Measurements from ENCODE around the gene CTIF. TPM values are rescaled to one million over a fixed set of nuclear protein-coding genes. Genes with fewer than 3 reads are reported as not detected.

The CTIF gene
- total RNA-seq, 1 experiment from 2014 or later = 95.8 TPM

GRCh38 chr18:48602759-48603390 lies 64.0 kb downstream of the CTIF start:
- TF ChIP-seq, protein P1, sequence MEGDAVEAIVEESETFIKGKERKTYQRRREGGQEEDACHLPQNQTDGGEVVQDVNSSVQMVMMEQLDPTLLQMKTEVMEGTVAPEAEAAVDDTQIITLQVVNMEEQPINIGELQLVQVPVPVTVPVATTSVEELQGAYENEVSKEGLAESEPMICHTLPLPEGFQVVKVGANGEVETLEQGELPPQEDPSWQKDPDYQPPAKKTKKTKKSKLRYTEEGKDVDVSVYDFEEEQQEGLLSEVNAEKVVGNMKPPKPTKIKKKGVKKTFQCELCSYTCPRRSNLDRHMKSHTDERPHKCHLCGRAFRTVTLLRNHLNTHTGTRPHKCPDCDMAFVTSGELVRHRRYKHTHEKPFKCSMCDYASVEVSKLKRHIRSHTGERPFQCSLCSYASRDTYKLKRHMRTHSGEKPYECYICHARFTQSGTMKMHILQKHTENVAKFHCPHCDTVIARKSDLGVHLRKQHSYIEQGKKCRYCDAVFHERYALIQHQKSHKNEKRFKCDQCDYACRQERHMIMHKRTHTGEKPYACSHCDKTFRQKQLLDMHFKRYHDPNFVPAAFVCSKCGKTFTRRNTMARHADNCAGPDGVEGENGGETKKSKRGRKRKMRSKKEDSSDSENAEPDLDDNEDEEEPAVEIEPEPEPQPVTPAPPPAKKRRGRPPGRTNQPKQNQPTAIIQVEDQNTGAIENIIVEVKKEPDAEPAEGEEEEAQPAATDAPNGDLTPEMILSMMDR (IDR thresholded peaks at IDR 0.05; ENCODE audit: unreplicated experiment) = no peak
- ChIA-PET CTCF (no interaction called here), POLR2A (no interaction called here)
- Mint-ChIP-seq H3K4me3 (ENCODE audit: unreplicated experiment) (no peak overlapping the region), H3K9me3 (ENCODE audit: unreplicated experiment) (peaks cover 14% of the 10 kb centered on the region), H3K27ac (ENCODE audit: low read depth, unreplicated experiment) (no peak overlapping the region), H3K27me3 (ENCODE audit: insufficient read depth, unreplicated experiment) (no peaks in the 10 kb centered on the region), H3K36me3 (ENCODE audit: insufficient read depth, unreplicated experiment) (no peaks in the 10 kb centered on the region), H3K4me1 (ENCODE audit: insufficient read depth, unreplicated experiment) (no peaks in the 10 kb centered on the region)
- no peak for DNase-seq (ENCODE audit: unreplicated experiment)
- intact Hi-C loops (cut with micrococcal nuclease) = no loop called here
- BruUV-seq (replicated peaks) = no TSS peak

DNA sequence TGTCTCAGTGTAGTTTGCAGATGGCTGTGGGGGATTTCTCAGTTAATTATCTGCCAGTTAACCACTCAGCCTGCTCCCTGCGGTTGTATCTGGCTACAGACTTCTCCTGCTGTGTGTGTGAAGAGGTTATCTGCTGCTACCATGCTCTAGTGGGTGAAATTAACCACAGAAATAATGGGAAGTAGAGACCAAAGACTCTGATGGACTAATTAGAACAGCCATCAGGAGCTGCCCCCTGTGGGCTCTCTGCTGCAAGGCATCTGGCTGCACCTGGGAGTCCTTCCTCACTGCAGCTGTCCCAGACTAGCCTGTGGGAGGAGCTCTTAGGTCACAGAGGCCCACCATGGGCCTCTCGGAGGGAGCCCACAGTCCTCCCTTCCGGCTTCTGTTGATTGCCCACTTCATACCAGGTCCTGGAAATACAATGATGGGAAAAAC lies 66.6 kb downstream of the CTIF start:
- Mint-ChIP-seq H3K36me3 (ENCODE audit: insufficient read depth, unreplicated experiment) (no peaks in the 10 kb centered on the region), H3K4me1 (ENCODE audit: insufficient read depth, unreplicated experiment) (peaks cover 5% of the 10 kb centered on the region), H3K27me3 (ENCODE audit: insufficient read depth, unreplicated experiment) (no peaks in the 10 kb centered on the region), H3K9me3 (ENCODE audit: unreplicated experiment) (peaks cover 14% of the 10 kb centered on the region), H3K4me3 (ENCODE audit: unreplicated experiment) (no peak overlapping the region), H3K27ac (ENCODE audit: low read depth, unreplicated experiment) (no peak overlapping the region)
- ChIA-PET POLR2A (no interaction called here), CTCF (interaction anchor here (0.6 to 1.0 kb wide), 3 partner anchors 16 to 130 kb away, joined by 3 read pairs; no protein-coding TSS in a partner anchor)
- peak; percentile 43 for DNase-seq (ENCODE audit: unreplicated experiment)
- intact Hi-C loops (cut with micrococcal nuclease) = no loop called here
- TF ChIP-seq, protein P1 (IDR thresholded peaks at IDR 0.05; ENCODE audit: unreplicated experiment) = no peak
- no TSS peak for BruUV-seq (replicated peaks)

GRCh38 chr18:48607056-48607984 lies 68.5 kb downstream of the CTIF start:
- ChIA-PET CTCF (interaction anchor here (0.6 to 0.9 kb wide), 3 partner anchors 14 to 144 kb away, joined by 3 read pairs; no protein-coding TSS in a partner anchor), POLR2A (no interaction called here)
- H3K4me1 Mint-ChIP-seq (ENCODE audit: insufficient read depth, unreplicated experiment) = peaks cover 5% of the 10 kb centered on the region
- TF ChIP-seq, protein P1 (IDR thresholded peaks at IDR 0.05; ENCODE audit: unreplicated experiment) = no peak
- peaks cover 13% of the 10 kb centered on the region for H3K9me3 Mint-ChIP-seq (ENCODE audit: unreplicated experiment)
- peak; percentile 43 for DNase-seq (ENCODE audit: unreplicated experiment)
- H3K36me3 Mint-ChIP-seq (ENCODE audit: insufficient read depth, unreplicated experiment) = no peaks in the 10 kb centered on the region
- no peaks in the 10 kb centered on the region for H3K27me3 Mint-ChIP-seq (ENCODE audit: insufficient read depth, unreplicated experiment)
- no TSS peak for BruUV-seq (replicated peaks)
- no peak overlapping the region for H3K27ac Mint-ChIP-seq (ENCODE audit: low read depth, unreplicated experiment)
- intact Hi-C loops (cut with micrococcal nuclease) = no loop called here
- H3K4me3 Mint-ChIP-seq (ENCODE audit: unreplicated experiment) = no peak overlapping the region

GRCh38 chr18:48608581-48608980 lies 69.8 kb downstream of the CTIF start:
- Mint-ChIP-seq H3K27ac (ENCODE audit: low read depth, unreplicated experiment) (no peak overlapping the region), H3K9me3 (ENCODE audit: unreplicated experiment) (peaks cover under 1% of the 10 kb centered on the region), H3K27me3 (ENCODE audit: insufficient read depth, unreplicated experiment) (no peaks in the 10 kb centered on the region), H3K4me3 (ENCODE audit: unreplicated experiment) (no peak overlapping the region), H3K4me1 (ENCODE audit: insufficient read depth, unreplicated experiment) (peaks cover 5% of the 10 kb centered on the region), H3K36me3 (ENCODE audit: insufficient read depth, unreplicated experiment) (no peaks in the 10 kb centered on the region)
- no TSS peak for BruUV-seq (replicated peaks)
- TF ChIP-seq, protein P1 (IDR thresholded peaks at IDR 0.05; ENCODE audit: unreplicated experiment) = no peak
- ChIA-PET CTCF (no interaction called here), POLR2A (no interaction called here)
- no peak for DNase-seq (ENCODE audit: unreplicated experiment)
- intact Hi-C loops (cut with micrococcal nuclease) = no loop called here

Data from MCF 10A (cell line).